ENCODE data around the gene SDR42E2. TPM values are rescaled to one million over a fixed set of nuclear protein-coding genes. Genes with fewer than 3 reads are reported as not detected.

Gene SDR42E2
- total and polyA plus RNA-seq, 2 donors from 2014 or later = not detected

- no peak for FAIRE-seq
- Histone ChIP-seq H3K4me3 (ENCODE audit: low read length in 3 of 3) (peak overlapping the region; percentile 70 to 75 (median 74)), H3K4me1 (ENCODE audit: control insufficient read depth in 2 of 3, insufficient read depth in 2 of 3, low read depth in 1 of 3, low read length in 3 of 3) (peaks cover 0 to 26% (median 8%) of the 10 kb centered on the region in 3 donors), H3K9ac (ENCODE audit: low read length in 3 of 3) (peak overlapping the region; percentile 69 to 83 (median 78)), H3K27ac (ENCODE audit: low read depth in 2 of 2, low read length in 2 of 2) (peak overlapping the region; percentile 96 to 99), H3K9me3 (ENCODE audit: control insufficient read depth in 2 of 3, insufficient read depth in 1 of 3, low read length in 3 of 3) (no peaks in the 10 kb centered on the region), H3K27me3 (ENCODE audit: control insufficient read depth, insufficient read depth, low read length) (no peaks in the 10 kb centered on the region), H3K36me3 (ENCODE audit: control insufficient read depth in 2 of 3, insufficient read depth in 3 of 3, low read length in 3 of 3) (no peaks in the 10 kb centered on the region)
- intact Hi-C loops (cut with DNase I) = no loop called here
- peak in 2 of 5 donors; percentile 38 to 53 for DNase-seq
- no peak for TF ChIP-seq CTCF (IDR thresholded peaks at IDR 0.05; ENCODE audit: borderline replicate concordance, extremely low read depth, insufficient read depth)
Observed at GRCh38 chr16:22191532-22192260, 29.4 kb downstream of the SDR42E2 start.

- peak in 4 of 5 donors; percentile 41 to 91 (median 76) for DNase-seq
- Histone ChIP-seq H3K4me3 (ENCODE audit: low read length in 3 of 3) (peak overlapping the region; percentile 70 to 75 (median 74)), H3K9me3 (ENCODE audit: control insufficient read depth in 2 of 3, insufficient read depth in 1 of 3, low read length in 3 of 3) (no peaks in the 10 kb centered on the region), H3K27me3 (ENCODE audit: control insufficient read depth, insufficient read depth, low read length) (no peaks in the 10 kb centered on the region), H3K9ac (ENCODE audit: low read length in 3 of 3) (peak overlapping the region; percentile 21 to 83 (median 69)), H3K36me3 (ENCODE audit: control insufficient read depth in 2 of 3, insufficient read depth in 3 of 3, low read length in 3 of 3) (no peaks in the 10 kb centered on the region), H3K27ac (ENCODE audit: low read depth in 2 of 2, low read length in 2 of 2) (peak overlapping the region; percentile 96 to 99), H3K4me1 (ENCODE audit: control insufficient read depth in 2 of 3, insufficient read depth in 2 of 3, low read depth in 1 of 3, low read length in 3 of 3) (peaks cover 0 to 26% (median 8%) of the 10 kb centered on the region in 3 donors)
- FAIRE-seq = no peak
- TF ChIP-seq CTCF (IDR thresholded peaks at IDR 0.05; ENCODE audit: borderline replicate concordance, extremely low read depth, insufficient read depth) = no peak
- intact Hi-C loops (cut with DNase I) = no loop called here
Observed at GRCh38 chr16:22192261-22193062, 30.2 kb downstream of the SDR42E2 start.

- Histone ChIP-seq H3K27ac (ENCODE audit: low read depth in 2 of 2, low read length in 2 of 2) (peak overlapping the region in 1 of 2 donors; percentile 99), H3K9ac (ENCODE audit: low read length in 3 of 3) (no peak overlapping the region)
- intact Hi-C loops (cut with DNase I) = no loop called here
Observed at GRCh38 chr16:22193063-22193411, 30.7 kb downstream of the SDR42E2 start.

More at GRCh38 chr16:22193063-22193411, 30.7 kb downstream of the SDR42E2 start:
- Histone ChIP-seq H3K4me1 (ENCODE audit: control insufficient read depth in 2 of 3, insufficient read depth in 2 of 3, low read depth in 1 of 3, low read length in 3 of 3) (peaks cover 0 to 26% (median 8%) of the 10 kb centered on the region in 3 donors), H3K36me3 (ENCODE audit: control insufficient read depth in 2 of 3, insufficient read depth in 3 of 3, low read length in 3 of 3) (no peaks in the 10 kb centered on the region), H3K4me3 (ENCODE audit: low read length in 3 of 3) (no peak overlapping the region), H3K9me3 (ENCODE audit: control insufficient read depth in 2 of 3, insufficient read depth in 1 of 3, low read length in 3 of 3) (no peaks in the 10 kb centered on the region), H3K27me3 (ENCODE audit: control insufficient read depth, insufficient read depth, low read length) (no peaks in the 10 kb centered on the region)
- FAIRE-seq (no peak), DNase-seq (no peak)
- TF ChIP-seq CTCF (IDR thresholded peaks at IDR 0.05; ENCODE audit: borderline replicate concordance, extremely low read depth, insufficient read depth) = no peak

Measured in kidney (tissue), 14 donors.